HG02970 (cell line): ENCODE measurements around the gene ANK2.
"Not testable (repeated sequence)": the region's sequence is repeated elsewhere in the genome, so short reads cannot be mapped to it uniquely, and the experiment has no call there.

Source experiments
- ATAC-seq: cut with Tn5 transposase; IDR thresholded peaks from one replicate; pipeline ENCODE4 v1.9.1; 2021; ENCODE audit warnings: mild to moderate bottlenecking, moderate library complexity, moderate number of reproducible peaks; ENCODE audit not compliant: unreplicated experiment, low FRiP score

ANK2 gene

DNA sequence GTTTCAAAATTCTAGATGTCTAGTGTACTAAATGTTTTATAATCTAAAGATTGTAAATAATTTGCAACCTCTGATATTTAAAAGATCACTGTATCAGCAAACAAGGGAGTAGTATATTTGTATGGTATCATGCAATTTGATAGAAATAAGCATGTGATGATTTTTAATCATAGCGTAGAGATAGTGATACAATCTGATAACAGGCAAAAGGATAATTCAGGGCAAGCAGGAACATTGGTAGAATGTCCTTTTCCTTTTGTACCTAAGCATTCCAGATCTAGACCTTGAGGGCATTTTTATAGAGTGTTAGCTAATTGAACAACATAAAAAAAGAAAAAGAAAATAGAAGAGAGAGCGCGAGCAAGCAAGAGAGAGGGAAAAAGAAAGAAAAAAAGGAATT is 1.4 kb downstream of the ANK2 start:
- no peak for ATAC-seq

DNA sequence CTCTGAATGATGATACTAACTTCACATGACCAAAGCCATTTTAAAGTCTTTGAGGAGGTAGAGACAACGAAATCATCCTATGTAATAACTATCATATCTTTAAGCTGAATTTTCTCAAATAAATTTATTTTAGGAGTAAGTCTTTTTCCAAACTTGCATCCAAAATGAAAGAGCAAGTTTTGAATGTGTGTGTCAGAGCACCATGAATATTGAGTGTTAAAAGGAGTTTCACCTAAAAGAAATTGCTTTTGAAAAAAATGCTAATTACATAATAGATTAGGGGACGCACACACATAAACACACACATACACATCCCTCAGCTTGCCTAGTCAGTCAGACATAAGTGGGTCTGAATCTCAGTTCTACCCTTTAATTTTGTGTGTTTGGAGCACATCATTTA is 1.9 kb downstream of the ANK2 start:
- no peak for ATAC-seq

DNA sequence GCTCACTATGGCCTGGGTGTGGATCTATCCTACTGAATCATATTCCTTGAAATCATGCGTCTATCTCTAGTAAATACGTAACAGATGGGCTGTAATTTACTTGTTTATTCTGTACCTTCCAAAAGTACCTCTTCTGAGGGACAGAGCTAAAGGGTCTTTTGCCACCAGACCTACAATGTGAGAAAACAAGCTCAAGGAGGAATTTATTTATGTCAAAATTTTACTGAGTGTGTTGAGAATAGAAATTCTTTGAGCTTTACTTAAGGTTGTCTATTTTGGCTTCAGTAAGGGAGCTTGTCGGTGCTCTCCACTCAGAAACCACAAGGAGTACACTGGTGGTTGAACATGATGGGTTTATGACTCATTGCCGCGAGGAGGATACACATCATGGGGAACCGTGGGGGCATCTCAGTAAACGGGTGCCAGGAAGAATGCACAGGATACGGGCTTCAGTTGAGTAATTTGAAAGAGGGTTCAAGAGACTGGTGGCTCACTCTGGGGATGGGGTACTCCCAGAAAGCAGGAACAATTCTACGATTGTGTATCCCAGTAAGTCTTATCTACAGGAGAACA is 3.0 kb downstream of the ANK2 start:
- ATAC-seq = no peak

DNA sequence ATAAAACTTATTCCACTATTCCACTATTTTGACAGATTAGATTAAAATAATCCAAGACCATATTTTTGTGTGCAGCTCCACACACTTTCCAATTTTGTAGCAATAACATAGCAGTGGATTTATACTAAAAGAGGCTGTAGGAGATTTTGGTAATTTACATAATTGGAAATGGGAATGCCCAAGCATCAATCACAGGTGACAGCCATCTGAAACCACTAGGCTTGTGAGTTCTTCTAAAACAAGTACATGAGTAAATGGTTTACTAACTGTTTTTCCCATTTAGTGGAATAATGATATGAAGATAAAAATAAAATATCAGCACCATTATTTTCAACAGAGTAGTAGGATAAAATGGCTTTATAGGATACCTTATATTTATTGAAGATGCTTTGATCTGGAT is 4.4 kb downstream of the ANK2 start:
- ATAC-seq = no peak

- no peak for ATAC-seq
These were observed 6.9 kb downstream of the ANK2 start for GRCh38 chr4:113056318-113056717.

GRCh38 chr4:113057891-113058290 is 8.4 kb downstream of the ANK2 start:
- no peak for ATAC-seq

GRCh38 chr4:113059449-113060182 is 10.2 kb downstream of the ANK2 start:
- no peak for ATAC-seq

GRCh38 chr4:113060853-113061252 is 11.4 kb downstream of the ANK2 start:
- no peak for ATAC-seq

DNA sequence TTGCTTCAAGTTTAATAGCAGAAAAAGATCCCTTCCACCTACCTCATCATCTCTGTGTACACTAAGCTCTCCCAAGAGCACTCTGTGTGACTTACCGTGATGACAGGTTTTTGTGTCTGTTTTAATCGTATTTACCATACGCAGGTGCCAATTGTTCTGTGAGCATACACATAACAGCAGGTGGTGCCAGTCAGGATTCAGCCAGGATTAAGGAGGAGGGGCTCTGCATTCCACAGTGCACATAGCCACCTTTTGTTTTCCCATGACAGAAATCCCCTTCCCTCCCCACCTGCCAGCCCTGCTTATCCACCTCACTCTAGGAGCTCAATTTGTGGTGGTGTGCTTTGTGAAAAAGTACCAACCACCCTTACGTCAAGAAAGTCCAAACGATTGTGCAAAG is 14.8 kb downstream of the ANK2 start:
- ATAC-seq = no peak

GRCh38 chr4:113065629-113066028 is 16.2 kb downstream of the ANK2 start:
- ATAC-seq = no peak

DNA sequence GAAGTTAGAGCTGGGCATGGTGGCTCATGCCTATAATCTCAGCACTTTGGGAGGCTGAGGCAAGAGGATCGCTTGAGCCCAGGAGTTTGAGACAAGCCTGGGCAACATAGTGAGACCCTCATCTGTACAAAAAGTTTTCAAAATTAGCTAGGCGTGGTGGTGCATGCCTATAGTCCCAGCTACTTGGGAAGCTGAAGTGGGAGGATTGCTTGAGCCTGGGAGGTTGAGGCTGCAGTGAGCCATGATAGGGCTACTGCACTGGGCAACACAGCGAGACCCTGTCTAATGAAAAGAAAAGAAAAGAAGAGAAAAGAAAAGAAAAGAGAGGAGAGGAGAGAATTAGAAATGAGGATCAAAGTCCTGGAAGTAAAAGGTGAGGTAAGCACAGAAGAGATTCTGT is 19.3 kb downstream of the ANK2 start:
- not testable (repeated sequence) for ATAC-seq

DNA sequence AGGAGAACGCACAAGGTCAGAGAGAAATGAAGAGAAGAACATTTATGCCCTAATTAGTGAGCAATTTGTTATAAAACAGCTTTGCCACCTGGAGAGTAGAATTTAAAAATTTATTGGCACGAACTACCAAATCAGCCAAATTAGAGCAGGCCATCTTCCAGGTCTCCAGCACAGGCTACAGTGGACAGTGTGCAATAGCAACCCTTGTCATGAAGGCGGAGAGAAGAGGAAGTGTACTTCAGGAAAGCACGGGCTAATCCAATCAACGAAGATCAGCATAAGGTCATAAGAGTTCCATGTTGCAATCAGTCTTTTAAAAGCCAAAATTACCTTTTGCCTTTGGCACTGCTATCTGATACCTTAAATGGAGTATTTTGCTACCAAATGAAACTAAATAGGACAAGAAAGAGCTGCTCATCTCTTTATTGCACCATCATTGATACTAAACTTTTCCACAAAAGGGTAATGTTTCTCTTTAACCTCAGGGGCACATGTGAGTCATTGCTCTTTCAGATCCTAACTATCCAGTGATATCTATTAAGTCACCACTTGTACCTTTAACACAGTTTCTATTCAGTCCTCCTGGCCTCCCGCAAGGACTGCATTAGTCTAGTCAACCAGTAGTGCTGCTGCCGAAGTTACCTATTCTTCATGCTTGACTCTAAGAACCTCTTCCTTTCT is 19.9 kb downstream of the ANK2 start:
- no peak for ATAC-seq

DNA sequence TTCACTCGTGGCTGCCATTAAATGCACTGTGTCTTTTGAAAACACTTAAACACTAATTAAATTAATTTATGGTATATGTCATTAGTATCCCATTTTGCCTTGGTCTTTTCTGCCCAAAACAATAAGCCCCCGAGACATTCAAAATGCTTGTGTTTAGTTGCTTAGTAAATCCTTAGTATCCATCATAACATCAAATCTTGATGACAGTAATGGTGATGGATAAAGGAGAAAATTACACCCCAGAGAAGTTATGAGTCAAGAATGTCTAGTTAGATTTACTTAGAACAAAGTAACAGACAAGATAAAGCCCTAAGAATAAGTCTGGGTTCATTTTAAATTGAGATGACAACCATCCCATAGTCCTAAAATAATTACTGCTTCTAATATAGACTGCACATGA is 21.3 kb downstream of the ANK2 start:
- no peak for ATAC-seq

GRCh38 chr4:113071274-113071673 is 21.8 kb downstream of the ANK2 start:
- no peak for ATAC-seq

DNA sequence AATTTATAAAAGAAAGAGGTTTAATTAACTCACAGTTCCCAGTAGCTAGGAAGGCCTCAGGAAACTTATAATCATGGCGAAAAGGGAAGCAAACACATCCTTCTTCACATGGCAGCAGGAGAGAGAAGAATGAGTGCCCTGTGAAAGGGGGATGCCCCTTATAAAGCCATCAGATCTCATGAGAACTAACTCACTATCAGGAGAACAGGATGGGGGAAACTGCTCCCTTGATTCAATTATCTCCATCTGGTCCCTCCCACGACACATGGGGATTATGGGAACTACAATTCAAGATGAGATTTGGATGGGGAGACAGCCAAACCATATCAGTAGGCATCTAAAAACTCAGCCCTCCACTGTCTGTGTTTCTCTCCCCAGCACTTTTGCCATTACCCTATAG is 22.4 kb downstream of the ANK2 start:
- no peak for ATAC-seq

- ATAC-seq = no peak
These were observed 24.1 kb downstream of the ANK2 start for GRCh38 chr4:113073451-113074005.

DNA sequence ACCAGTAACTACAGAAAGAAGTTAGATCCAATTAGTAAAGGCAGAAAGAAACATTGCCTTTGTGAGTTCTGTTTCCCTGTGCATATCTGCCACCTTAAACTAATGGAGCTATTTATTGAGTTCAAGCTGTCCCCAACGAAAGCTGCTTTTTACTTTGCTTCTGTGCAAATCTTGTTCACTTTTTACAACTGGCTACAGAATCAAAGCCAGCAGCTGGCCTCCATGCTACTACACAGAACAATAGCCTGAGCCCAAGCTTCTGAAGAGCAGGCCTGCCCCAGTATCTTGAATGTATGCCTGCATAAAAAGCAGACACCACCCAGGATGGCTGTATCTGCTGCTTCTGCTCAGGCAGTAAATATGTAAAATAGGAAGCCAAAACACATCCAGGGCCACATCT is 28.1 kb downstream of the ANK2 start:
- no peak for ATAC-seq

GRCh38 chr4:113078066-113078465 is 28.6 kb downstream of the ANK2 start:
- no peak for ATAC-seq

DNA sequence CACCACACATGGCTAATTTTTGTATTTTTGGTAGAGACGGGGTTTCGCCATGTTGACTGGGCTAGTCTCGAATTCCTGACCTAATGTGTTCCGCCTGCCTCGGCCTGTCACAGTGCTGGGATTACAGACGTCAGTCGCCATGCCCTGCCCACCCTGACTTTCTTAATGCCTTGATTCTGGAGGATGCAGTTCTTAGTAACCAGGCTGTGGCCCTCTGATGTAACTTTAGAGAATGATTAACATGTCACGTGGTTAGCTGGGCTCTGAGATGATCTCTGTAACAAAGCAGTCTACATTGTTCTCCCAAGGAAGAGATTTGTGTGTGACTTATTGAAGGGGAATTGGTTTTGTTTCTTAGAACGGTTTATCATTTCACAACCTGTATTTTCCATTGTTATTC is 30.6 kb downstream of the ANK2 start:
- no peak for ATAC-seq

- no peak for ATAC-seq
These were observed 31.2 kb downstream of the ANK2 start for GRCh38 chr4:113080624-113081023.

- ATAC-seq = no peak
These were observed 33.9 kb downstream of the ANK2 start for GRCh38 chr4:113083346-113083745.
